ENCODE data around the gene DDX23.

- no peak for TF ChIP-seq CTCF (IDR thresholded peaks at IDR 0.05)
- no peak for TF ChIP-seq POLR2A (IDR thresholded peaks at IDR 0.05)
These were observed 13.9 kb downstream of the DDX23 start for GRCh38 chr12:48838048-48838447.
